K562 (cell line): ENCODE results near the gene CCDC136. TPM values are rescaled to one million over a fixed set of nuclear protein-coding genes. Genes with fewer than 3 reads are reported as not detected.

Experiments
- ADNP ChIP-seq: fragments of 200-800 bp; sonication (Bioruptor generic); IDR thresholded peaks from 2 replicates; pipeline ENCODE4 v1.6.1; 2016; ENCODE audit warnings: missing genetic modification characterization, missing compliant biosample characterization
- BRF1 ChIP-seq: IDR thresholded peaks from 3 replicates; pipeline ENCODE4 v1.6.1; 2011; ENCODE audit warnings: borderline replicate concordance, mild to moderate bottlenecking; ENCODE audit not compliant: insufficient read length; ENCODE audit errors: extremely low read depth
- CBFB ChIP-seq: sonication (generic); formaldehyde crosslinking; IDR thresholded peaks from 2 replicates; pipeline ENCODE4 v1.4.0; 2020; ENCODE audit warnings: mild to moderate bottlenecking, missing genetic modification reagents
- COPS2 ChIP-seq: fragments of 450-650 bp; conservative IDR thresholded peaks from 2 replicates; pipeline ENCODE4 v1.6.1; 2016; ENCODE audit warnings: mild to moderate bottlenecking, moderate library complexity
- ETV6 ChIP-seq, 3 experiments: fragments of 150-350 bp in 1 of 3; sonication (generic) in 1 of 3; formaldehyde crosslinking in 1 of 3; IDR thresholded peaks; 2 replicates each; pipeline versions ENCODE4 v1.6.1 to v1.8.0; 2014 to 2022; ENCODE audit warnings: borderline replicate concordance in 2 of 3, low read depth in 2 of 3, antibody characterized with exemption in 1 of 3, low read length in 1 of 3, mild to moderate bottlenecking in 1 of 3, missing genetic modification reagents in 1 of 3
- HNRNPH1 ChIP-seq: fragments of 200-400 bp; formaldehyde crosslinking; optimal IDR thresholded peaks from 2 replicates; pipeline ENCODE3; 2017; ENCODE audit warnings: low read depth, mild to moderate bottlenecking, low read length, moderate library complexity
- KLF10 ChIP-seq: fragments of 250-450 bp; sonication (Bioruptor Pico); IDR thresholded peaks from 2 replicates; pipeline ENCODE4 v1.6.1; 2021; ENCODE audit warnings: matching md5 sums
- NCOA6 ChIP-seq: fragments of 450-650 bp; IDR thresholded peaks from 2 replicates; pipeline ENCODE4 v1.6.1; 2017; ENCODE audit warnings: mild to moderate bottlenecking
- NFRKB ChIP-seq: fragments of 450-650 bp; IDR thresholded peaks from 2 replicates; pipeline ENCODE4 v1.6.1; 2016; ENCODE audit warnings: low read depth
- RAD21 ChIP-seq, 2 experiments: fragments of 250-450 bp in 1 of 2; fragments of 450-650 bp in 1 of 2; sonication (Bioruptor Pico) in 1 of 2; formaldehyde crosslinking in 1 of 2; IDR thresholded peaks in 1 of 2; conservative IDR thresholded peaks in 1 of 2; 2 replicates each; pipeline versions ENCODE4 v1.4.0 to v1.8.0; 2020 to 2022; ENCODE audit warnings: mild to moderate bottlenecking in 2 of 2, moderate library complexity in 1 of 2
- RCOR1 ChIP-seq, 2 experiments: IDR thresholded peaks; 2 replicates each; pipeline ENCODE4 v1.6.1; 2012; ENCODE audit warnings: low read depth in 2 of 2, low read length in 2 of 2, borderline replicate concordance in 1 of 2, improper control_type of control experiment in 1 of 2
- SFPQ ChIP-seq: fragments of 200-400 bp; formaldehyde crosslinking; IDR thresholded peaks from 2 replicates; pipeline ENCODE4 v1.6.1; 2017; ENCODE audit warnings: mild to moderate bottlenecking, low read depth, low read length, moderate library complexity
- STAG1 ChIP-seq: sonication (generic); formaldehyde crosslinking; IDR thresholded peaks from 2 replicates; pipeline ENCODE4 v1.5.0; 2020; ENCODE audit warnings: missing genetic modification reagents, borderline replicate concordance
- TCF3 ChIP-seq: sonication (generic); formaldehyde crosslinking; IDR thresholded peaks from 2 replicates; pipeline ENCODE4 v1.4.0; 2020; ENCODE audit warnings: mild to moderate bottlenecking, missing genetic modification reagents
- TEAD4 ChIP-seq, 2 experiments: sonication (generic) in 1 of 2; formaldehyde crosslinking in 1 of 2; IDR thresholded peaks; 2 replicates each; pipeline versions ENCODE4 v1.6.1 to v1.8.0; 2012 to 2022; ENCODE audit warnings: borderline replicate concordance in 1 of 2, inconsistent platforms in 1 of 2, low read length in 1 of 2, mild to moderate bottlenecking in 1 of 2, missing genetic modification reagents in 1 of 2
- ZFP30 ChIP-seq: fragments of 250-450 bp; sonication (Bioruptor Pico); IDR thresholded peaks from 2 replicates; pipeline ENCODE4 v1.8.0; 2022; ENCODE audit warnings: moderate library complexity, mild to moderate bottlenecking, inconsistent platforms, borderline replicate concordance
- ZNF184 ChIP-seq: sonication (generic); formaldehyde crosslinking; IDR thresholded peaks from 2 replicates; pipeline ENCODE4 v1.5.0; 2020; ENCODE audit warnings: missing genetic modification reagents
- ZNF23 ChIP-seq: fragments of 250-450 bp; sonication (Bioruptor Pico); IDR thresholded peaks from 2 replicates; pipeline ENCODE4 v1.4.0; 2020; ENCODE audit warnings: mild to moderate bottlenecking
- ZNF274 ChIP-seq: IDR thresholded peaks from 2 replicates; pipeline ENCODE4 v1.6.1; 2011; ENCODE audit warnings: low read depth, mild to moderate bottlenecking, low read length, moderate library complexity, borderline replicate concordance
- ZNF41 ChIP-seq: fragments of 250-450 bp; sonication (Bioruptor Pico); conservative IDR thresholded peaks from 2 replicates; pipeline ENCODE4 v1.4.0; 2020; ENCODE audit warnings: mild to moderate bottlenecking
- ZNF644 ChIP-seq: fragments of 200-800 bp; sonication (Bioruptor generic); IDR thresholded peaks from 2 replicates; pipeline ENCODE4 v1.6.1; 2016; ENCODE audit warnings: low read depth, missing genetic modification characterization, missing compliant biosample characterization
- ZNF740 ChIP-seq, 3 experiments: fragments of 200-800 bp in 1 of 3; sonication (Bioruptor generic) in 1 of 3; sonication (generic) in 1 of 3; formaldehyde crosslinking in 1 of 3; IDR thresholded peaks; 2 replicates each; pipeline versions ENCODE4 v1.6.1 to v1.8.0; 2016 to 2022; ENCODE audit warnings: mild to moderate bottlenecking in 2 of 3, missing compliant biosample characterization in 2 of 3, missing genetic modification characterization in 2 of 3, missing genetic modification reagents in 1 of 3
- ZZZ3 ChIP-seq: fragments of 450-650 bp; IDR thresholded peaks from 2 replicates; pipeline ENCODE4 v1.6.1; 2016; ENCODE audit warnings: antibody characterized with exemption, mild to moderate bottlenecking, moderate library complexity
- polyA plus RNA-seq, 8 experiments: library from polyadenylated mRNA; depleted of rRNA in 4 of 8; stranded (reverse) in 5 of 8; unstranded in 3 of 8; fragments of >200 nt; fragmentation: Nextera tagmentation in 2 of 8; fragmentation: Illumina TruSeq in 1 of 8; extraction: Ambion mirVana in 2 of 8; extraction: Trizol in 1 of 8; gene quantifications; 2 replicates each; pipeline versions ENCODE4 v1.2.1 to v1.2.3, GENCODE V29; 2011 to 2014; ENCODE audit warnings: inconsistent platforms in 1 of 8, missing spikeins in 1 of 8
- total RNA-seq, 7 experiments: library from RNA; depleted of rRNA in 6 of 7; stranded (reverse); fragments of >200 nt in 6 of 7; fragmentation: Illumina TruSeq in 2 of 7; extraction: Trizol in 2 of 7; gene quantifications; 2 replicates each; pipeline versions ENCODE4 v1.2.1 to v1.2.3, GENCODE V29; 2011 to 2021; ENCODE audit warnings: low replicate concordance in 1 of 7

The CCDC136 gene
- total and polyA plus RNA-seq, 9 of the 15 experiments (the other 6 are each of a cell fraction or from before 2014, with no cell fraction given), result 2.4 to 40.8 (median 26.5) TPM

- TF ChIP-seq ZNF184 (CRISPR knock-in tag), result no peak
- TF ChIP-seq COPS2, result no peak
- 0 out of 4 replicates have a peak, but pooled peaks of 1 of the 2 experiments have one; percentile 45 for TF ChIP-seq ETV6 (IDR thresholded peaks at IDR 0.05; ENCODE audit: borderline replicate concordance in 1 of 2, low read depth in 2 of 2, low read length in 1 of 2)
- TF ChIP-seq ETV6 (CRISPR knock-in tag; IDR thresholded peaks at IDR 0.05; ENCODE audit: borderline replicate concordance), result no peak
- TF ChIP-seq ZNF740 (CRISPR knock-in tag; IDR thresholded peaks at IDR 0.05), result no peak
- no peak for TF ChIP-seq ZNF740 (tag; IDR thresholded peaks at IDR 0.05)
- no peak for TF ChIP-seq STAG1 (CRISPR knock-in tag)
- TF ChIP-seq ADNP (tag), result no peak
- peak; percentile 62; the same call in 1 of the 2 replicates for TF ChIP-seq NFRKB
- TF ChIP-seq RCOR1 (IDR thresholded peaks at IDR 0.05; ENCODE audit: borderline replicate concordance in 1 of 2, low read depth in 2 of 2, low read length in 2 of 2), result peak; percentile 22 to 75; a peak in 2 of 4 replicates
- TF ChIP-seq ZZZ3, result no peak
- TF ChIP-seq ZNF23 (CRISPR knock-in tag), result 0 out of 2 replicates have a peak, but pooled peaks have one; percentile 37
- TF ChIP-seq ZNF274, result no peak
- no peak for TF ChIP-seq BRF1
- TF ChIP-seq ZFP30 (CRISPR knock-in tag), result no peak
- TF ChIP-seq SFPQ, result no peak
- 0 out of 2 replicates have a peak, but pooled peaks have one; percentile 15 for TF ChIP-seq ZNF41 (CRISPR knock-in tag)
- 0 out of 2 replicates have a peak, but pooled peaks have one; percentile 65 for TF ChIP-seq CBFB (CRISPR knock-in tag)
- TF ChIP-seq NCOA6, result no peak
- TF ChIP-seq TCF3 (CRISPR knock-in tag), result peak; percentile 5; the same call in 1 of the 2 replicates
- no peak for TF ChIP-seq HNRNPH1
- TF ChIP-seq KLF10, result peak; percentile 24; the same call in 1 of the 2 replicates
- no peak for TF ChIP-seq ZNF644 (tag)
- TF ChIP-seq TEAD4 (IDR thresholded peaks at IDR 0.05; ENCODE audit: low read length), result no peak; the same call in 1 of the 2 replicates
- no peak for TF ChIP-seq TEAD4 (CRISPR knock-in tag; IDR thresholded peaks at IDR 0.05; ENCODE audit: borderline replicate concordance)
- TF ChIP-seq RAD21 (CRISPR knock-in tag; conservative IDR thresholded peaks at IDR 0.05 in 1 of 2, IDR thresholded peaks at IDR 0.05 in 1 of 2), result 0 out of 4 replicates have a peak, but pooled peaks of 1 of the 2 experiments have one; percentile 7
Measured at GRCh38 chr7:128831178-128831993, 39.6 kb downstream of the CCDC136 start (continued).
